ENCODE measurements around the gene DPM2. TPM values are rescaled to one million over a fixed set of nuclear protein-coding genes. Genes with fewer than 3 reads are reported as not detected.
A peak's percentile ranks its signal among the peaks of the same experiment; 100 is the strongest.

Gene DPM2
- total RNA-seq, 2 donors from 2014 or later, result 23.3 to 26.2 TPM

GRCh38 chr9:127921557-127922120 lies 16.0 kb downstream of the DPM2 start:
- DNase-seq (peak; percentile 64 to 73 (median 64)), ATAC-seq (peak; percentile 46)
- H3K9me3 ChIP-seq (ENCODE audit: control insufficient read depth, low read length, poor library complexity, severe bottlenecking), result no peaks in the 10 kb centered on the region
- H3K4me1 Mint-ChIP-seq, result peaks cover 22% of the 10 kb centered on the region
- no peaks in the 10 kb centered on the region for H3K36me3 Mint-ChIP-seq (ENCODE audit: low read depth)
- peak overlapping the region; percentile 69 for H3K4me3 Mint-ChIP-seq
- peaks cover 6% of the 10 kb centered on the region for H3K27me3 Mint-ChIP-seq
- H3K27ac Mint-ChIP-seq, result no peak overlapping the region

GRCh38 chr9:127920794-127921193 lies 16.9 kb downstream of the DPM2 start:
- Mint-ChIP-seq H3K4me3 (no peak overlapping the region), H3K27me3 (peaks cover 6% of the 10 kb centered on the region), H3K36me3 (ENCODE audit: low read depth) (no peaks in the 10 kb centered on the region), H3K4me1 (peaks cover 24% of the 10 kb centered on the region), H3K27ac (peak overlapping the region; percentile 43)
- ATAC-seq (no peak), DNase-seq (no peak)
- H3K9me3 ChIP-seq (ENCODE audit: control insufficient read depth, low read length, poor library complexity, severe bottlenecking), result no peaks in the 10 kb centered on the region

DNA sequence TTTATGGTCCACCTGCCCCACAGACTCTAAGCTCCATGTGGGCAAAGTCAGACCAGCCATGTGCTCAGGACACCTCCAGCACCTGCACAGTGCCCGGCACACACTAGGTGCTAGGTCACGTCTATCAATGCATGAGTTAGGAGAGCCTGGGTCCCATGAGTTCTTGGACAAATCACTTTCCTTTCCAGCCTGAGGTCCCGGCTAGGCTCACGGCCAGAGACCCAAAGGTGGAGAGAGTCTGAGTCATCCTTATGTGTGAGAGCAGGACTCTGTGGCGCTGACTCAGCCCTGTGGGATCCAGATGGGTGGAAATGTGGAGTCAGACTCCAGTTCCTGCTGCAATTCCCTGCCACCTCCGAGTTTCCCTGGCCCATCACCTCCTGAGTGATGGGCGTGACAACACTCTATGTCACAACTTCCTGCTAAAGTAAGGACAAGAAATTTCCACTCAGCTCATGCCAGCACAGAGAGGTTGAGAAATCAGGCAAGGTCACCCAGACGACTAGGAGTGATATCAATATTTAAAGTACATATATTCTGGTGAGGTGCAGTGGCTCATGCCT lies 18.3 kb downstream of the DPM2 start:
- ATAC-seq (no peak), DNase-seq (no peak)
- H3K9me3 ChIP-seq (ENCODE audit: control insufficient read depth, low read length, poor library complexity, severe bottlenecking), result no peaks in the 10 kb centered on the region
- peaks cover 27% of the 10 kb centered on the region for H3K4me1 Mint-ChIP-seq
- H3K27ac Mint-ChIP-seq, result peak overlapping the region; percentile 81
- peak overlapping the region; percentile 31 for H3K4me3 Mint-ChIP-seq
- H3K36me3 Mint-ChIP-seq (ENCODE audit: low read depth), result no peaks in the 10 kb centered on the region
- no peaks in the 10 kb centered on the region for H3K27me3 Mint-ChIP-seq

DNA sequence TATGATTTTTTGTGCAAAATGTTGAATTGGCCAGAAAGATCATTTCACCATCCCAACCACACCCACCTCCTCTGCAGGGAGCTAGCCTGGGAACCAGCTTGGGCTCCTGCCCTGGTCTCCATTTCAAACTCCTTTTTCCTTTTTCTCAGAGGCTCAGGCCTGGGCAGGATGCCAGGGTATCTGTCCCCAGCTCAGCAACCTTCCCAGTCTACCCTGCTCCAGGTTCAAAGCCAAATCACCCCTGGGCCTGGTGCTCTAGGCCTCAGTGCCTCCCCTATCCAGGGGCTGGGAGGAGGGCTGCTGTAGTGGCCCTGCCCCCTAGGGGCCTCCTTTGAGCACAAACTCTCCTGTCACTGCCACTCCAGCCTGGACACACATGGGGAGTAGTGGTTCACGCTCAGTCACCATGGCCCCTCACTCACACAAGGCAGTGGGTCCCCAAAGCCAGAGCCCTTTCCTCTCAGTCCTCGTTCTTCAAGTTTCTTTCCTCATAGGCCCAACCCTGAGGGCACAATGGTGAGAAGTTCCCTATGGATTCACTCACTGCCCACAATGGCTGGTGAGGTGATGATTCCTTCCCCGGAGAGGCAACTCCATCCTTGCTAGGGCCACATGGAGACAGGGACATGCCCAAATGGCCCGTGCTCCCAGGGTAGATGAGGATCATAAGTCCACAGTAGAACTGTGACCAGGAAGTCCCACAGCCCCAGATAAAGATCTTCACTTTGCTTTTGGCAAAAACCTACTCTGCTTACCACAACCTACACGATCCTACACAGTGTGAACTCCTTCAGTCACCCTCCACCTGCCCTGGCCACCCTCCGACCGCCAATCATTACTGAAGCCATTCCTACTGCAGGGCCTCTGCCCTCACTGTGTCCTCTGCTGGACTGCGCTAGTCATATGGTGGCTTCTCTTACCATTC lies 19.2 kb downstream of the DPM2 start:
- H3K27ac Mint-ChIP-seq, result peak overlapping the region; percentile 81
- no peaks in the 10 kb centered on the region for H3K27me3 Mint-ChIP-seq
- H3K9me3 ChIP-seq (ENCODE audit: control insufficient read depth, low read length, poor library complexity, severe bottlenecking), result no peaks in the 10 kb centered on the region
- DNase-seq (no peak), ATAC-seq (no peak)
- H3K36me3 Mint-ChIP-seq (ENCODE audit: low read depth), result no peaks in the 10 kb centered on the region
- peak overlapping the region; percentile 59 for H3K4me3 Mint-ChIP-seq
- peaks cover 27% of the 10 kb centered on the region for H3K4me1 Mint-ChIP-seq

GRCh38 chr9:127917603-127918002 lies 20.1 kb downstream of the DPM2 start:
- no peaks in the 10 kb centered on the region for H3K27me3 Mint-ChIP-seq
- ATAC-seq, result no peak
- no peaks in the 10 kb centered on the region for H3K36me3 Mint-ChIP-seq (ENCODE audit: low read depth)
- no peaks in the 10 kb centered on the region for H3K9me3 ChIP-seq (ENCODE audit: control insufficient read depth, low read length, poor library complexity, severe bottlenecking)
- peaks cover 27% of the 10 kb centered on the region for H3K4me1 Mint-ChIP-seq
- no peak for DNase-seq
- peak overlapping the region; percentile 27 for H3K27ac Mint-ChIP-seq
- H3K4me3 Mint-ChIP-seq, result no peak overlapping the region

DNA sequence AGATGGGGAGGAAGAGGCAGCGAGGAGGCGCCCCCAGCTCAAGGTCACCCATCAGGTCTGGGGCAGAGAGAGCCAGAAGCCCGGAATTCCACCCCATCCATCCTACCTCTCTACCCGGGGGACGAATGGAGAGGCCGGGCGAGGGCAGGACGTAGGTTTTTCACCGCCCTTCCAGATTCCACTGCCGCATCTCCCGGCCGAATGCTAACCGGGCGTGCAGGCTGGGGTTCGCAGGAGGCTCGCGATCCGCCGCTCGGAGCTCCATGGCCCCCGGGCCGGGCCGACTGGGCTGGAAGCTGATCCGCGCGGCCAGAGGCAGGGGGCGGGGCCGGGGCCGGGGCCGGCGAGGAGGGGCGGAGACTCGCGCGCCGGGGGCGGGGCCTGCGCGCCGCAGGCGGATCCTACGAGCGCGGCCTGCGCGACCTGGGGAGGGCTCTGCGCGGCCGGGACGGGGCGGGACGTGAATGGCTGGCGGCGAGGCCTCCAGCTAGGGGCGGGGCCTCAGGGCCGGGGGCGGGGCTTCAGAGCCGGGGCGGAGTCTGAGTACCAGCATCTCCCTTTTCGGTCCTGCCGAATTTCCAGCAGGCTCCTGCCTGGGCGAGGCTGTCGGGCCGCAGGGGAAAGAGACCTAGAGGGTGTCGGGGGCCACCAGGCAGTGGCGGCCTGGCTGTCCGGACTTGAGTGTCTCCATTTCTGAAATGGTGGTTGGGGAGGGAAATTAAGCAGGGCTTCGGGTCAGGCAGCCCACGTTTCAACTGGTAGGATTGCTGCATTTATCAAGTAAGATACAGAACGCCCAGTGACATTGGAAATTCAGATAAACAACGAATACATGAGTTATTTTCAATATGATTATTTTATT lies 20.7 kb downstream of the DPM2 start, which contains the start of gene ST6GALNAC4:
ST6GALNAC4 (minus strand) TSS at position 322 of the 862 bp plus-strand sequence. CDS start 622 bp downstream, outside the sequence.
- H3K9me3 ChIP-seq (ENCODE audit: control insufficient read depth, low read length, poor library complexity, severe bottlenecking), result no peaks in the 10 kb centered on the region
- H3K27ac Mint-ChIP-seq, result peak within 1 kb of the TSS; percentile 27
- no peaks in the 10 kb centered on the region for H3K27me3 Mint-ChIP-seq
- DNase-seq (peak; percentile 89 to 97 (median 97)), ATAC-seq (peak; percentile 98)
- H3K4me1 Mint-ChIP-seq, result peaks cover 27% of the 10 kb centered on the region
- H3K4me3 Mint-ChIP-seq, result peak within 1 kb of the TSS; percentile 85
- no peaks in the 10 kb centered on the region for H3K36me3 Mint-ChIP-seq (ENCODE audit: low read depth)

DNA sequence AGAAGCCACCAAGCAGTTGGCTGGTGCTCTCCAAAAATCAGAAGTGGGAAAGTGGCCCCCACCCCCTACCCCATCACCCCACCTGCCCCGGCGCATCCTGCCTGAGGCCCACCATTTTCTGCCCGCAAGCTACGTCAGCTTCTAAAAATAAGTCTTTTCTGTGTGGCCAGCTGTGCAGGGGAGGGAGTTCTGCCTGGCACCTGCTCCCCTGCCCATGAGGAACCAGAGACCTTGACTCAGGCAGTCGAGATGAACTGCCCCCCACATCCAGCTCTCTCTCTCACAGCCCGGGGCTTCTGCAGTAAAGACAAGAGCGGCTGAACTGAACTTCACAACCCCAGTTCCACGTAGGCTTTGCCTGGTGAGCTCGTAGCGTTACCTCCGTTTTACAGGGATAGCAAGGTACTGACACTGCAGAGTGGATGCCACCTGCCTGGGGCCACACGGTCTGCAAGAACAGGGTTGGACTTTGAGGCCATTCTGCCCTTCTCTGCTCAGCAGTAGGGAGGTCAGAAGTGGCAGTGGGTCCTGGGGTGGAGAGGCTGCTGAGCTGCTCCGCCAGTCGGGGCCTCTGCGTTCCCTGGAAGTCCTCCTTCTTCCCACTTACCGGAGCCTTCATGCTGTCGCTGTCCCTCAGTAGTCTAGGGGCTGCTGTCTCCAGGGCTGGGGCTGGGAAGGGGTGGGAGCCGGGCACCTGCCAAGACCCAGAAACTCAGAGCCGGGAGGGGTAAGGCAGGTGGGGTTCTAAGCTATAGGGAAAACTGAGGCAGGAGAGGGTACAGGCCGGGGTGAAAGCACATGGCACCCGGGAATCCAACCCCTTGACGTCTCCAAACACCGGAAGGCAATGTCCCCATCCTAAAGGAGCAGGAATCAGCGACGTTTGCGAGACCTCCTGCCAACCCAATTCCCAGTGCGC lies 21.6 kb downstream of the DPM2 start:
- H3K9me3 ChIP-seq (ENCODE audit: control insufficient read depth, low read length, poor library complexity, severe bottlenecking), result no peaks in the 10 kb centered on the region
- Mint-ChIP-seq H3K27ac (no peak overlapping the region), H3K36me3 (ENCODE audit: low read depth) (no peaks in the 10 kb centered on the region), H3K4me1 (peaks cover 27% of the 10 kb centered on the region), H3K27me3 (no peaks in the 10 kb centered on the region), H3K4me3 (peak overlapping the region; percentile 85)
- DNase-seq (no peak), ATAC-seq (no peak)

- no peaks in the 10 kb centered on the region for H3K9me3 ChIP-seq (ENCODE audit: control insufficient read depth, low read length, poor library complexity, severe bottlenecking)
- no peak overlapping the region for H3K27ac Mint-ChIP-seq
- peaks cover 32% of the 10 kb centered on the region for H3K4me1 Mint-ChIP-seq
- DNase-seq (no peak), ATAC-seq (no peak)
- H3K36me3 Mint-ChIP-seq (ENCODE audit: low read depth), result peaks cover 4% of the 10 kb centered on the region
- H3K4me3 Mint-ChIP-seq, result peak overlapping the region; percentile 85
- no peaks in the 10 kb centered on the region for H3K27me3 Mint-ChIP-seq
Observed at GRCh38 chr9:127915325-127915752, 22.3 kb downstream of the DPM2 start.

GRCh38 chr9:127913682-127914081 lies 24.0 kb downstream of the DPM2 start:
- peaks cover 26% of the 10 kb centered on the region for H3K4me1 Mint-ChIP-seq
- ATAC-seq, result no peak
- peak overlapping the region; percentile 49 for H3K27ac Mint-ChIP-seq

DNA sequence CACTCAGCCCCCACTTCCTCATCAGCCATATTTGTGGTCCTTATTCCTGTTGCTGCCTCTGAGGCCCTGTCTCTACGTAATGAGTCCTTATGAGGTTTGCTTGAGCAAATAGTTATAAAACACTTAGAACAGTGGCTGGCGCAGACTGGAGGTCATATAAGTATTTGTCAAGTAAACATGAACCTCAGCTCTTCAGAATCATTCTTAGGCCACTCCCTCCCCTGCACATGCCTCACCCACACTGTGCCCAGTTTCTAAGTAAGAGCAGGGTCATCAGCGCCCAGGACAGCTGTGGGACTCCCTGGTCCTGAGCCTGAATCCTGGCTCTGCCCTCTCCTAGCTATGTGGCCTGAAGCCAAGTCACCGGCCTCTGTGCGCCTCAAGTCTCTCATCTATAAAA lies 24.8 kb downstream of the DPM2 start:
- H3K4me3 Mint-ChIP-seq, result no peak overlapping the region
- DNase-seq, result no peak
- H3K27ac Mint-ChIP-seq, result peak overlapping the region; percentile 49
- H3K36me3 Mint-ChIP-seq (ENCODE audit: low read depth), result peaks cover 4% of the 10 kb centered on the region
- no peaks in the 10 kb centered on the region for H3K9me3 ChIP-seq (ENCODE audit: control insufficient read depth, low read length, poor library complexity, severe bottlenecking)
- ATAC-seq, result no peak
- peaks cover 20% of the 10 kb centered on the region for H3K4me1 Mint-ChIP-seq
- no peaks in the 10 kb centered on the region for H3K27me3 Mint-ChIP-seq

More at GRCh38 chr9:127913682-127914081, 24.0 kb downstream of the DPM2 start:
- no peak overlapping the region for H3K4me3 Mint-ChIP-seq
- H3K36me3 Mint-ChIP-seq (ENCODE audit: low read depth), result peaks cover 4% of the 10 kb centered on the region
- no peak for DNase-seq
- no peaks in the 10 kb centered on the region for H3K9me3 ChIP-seq (ENCODE audit: control insufficient read depth, low read length, poor library complexity, severe bottlenecking)
- H3K27me3 Mint-ChIP-seq, result no peaks in the 10 kb centered on the region

DNA sequence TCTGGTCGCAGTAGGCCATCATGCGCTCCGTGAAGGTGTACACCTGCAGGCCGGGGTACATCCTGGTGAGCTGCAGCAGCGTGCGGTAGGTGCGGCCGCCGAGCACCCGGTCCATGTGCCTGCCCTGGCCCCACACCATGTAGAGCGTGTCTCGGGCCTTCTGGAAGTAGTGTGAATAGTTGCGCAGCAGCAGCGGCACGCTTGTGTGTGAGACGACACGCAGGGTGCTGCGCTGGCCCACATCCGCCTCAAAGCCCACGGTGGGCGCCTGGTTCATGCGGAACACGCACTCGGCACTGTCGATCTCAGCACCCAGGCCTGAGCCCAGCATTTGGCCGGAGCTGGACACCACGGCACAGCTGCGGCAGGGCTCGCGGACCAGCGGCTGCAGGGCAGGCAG lies 25.4 kb downstream of the DPM2 start:
- H3K27ac Mint-ChIP-seq, result no peak overlapping the region
- peaks cover 4% of the 10 kb centered on the region for H3K36me3 Mint-ChIP-seq (ENCODE audit: low read depth)
- DNase-seq, result no peak
- peaks cover 17% of the 10 kb centered on the region for H3K4me1 Mint-ChIP-seq
- ATAC-seq, result no peak
- H3K27me3 Mint-ChIP-seq, result no peaks in the 10 kb centered on the region
- no peaks in the 10 kb centered on the region for H3K9me3 ChIP-seq (ENCODE audit: control insufficient read depth, low read length, poor library complexity, severe bottlenecking)
- no peak overlapping the region for H3K4me3 Mint-ChIP-seq
